ENCODE data around the gene DOCK4.

The DOCK4 gene

GRCh38 chr7:112080978-112081377, 125.2 kb downstream of the DOCK4 start:
- H3K27ac Mint-ChIP-seq: peak overlapping the region; percentile 92
- H3K36me3 Mint-ChIP-seq (ENCODE audit: low read depth): no peaks in the 10 kb centered on the region
- intact Hi-C loops (cut with micrococcal nuclease): loop anchor here (1.0 to 2.0 kb wide), 3 partner anchors 32 to 126 kb away; partner anchors contain the start of genes DOCK4 and ZNF277
- no peaks in the 10 kb centered on the region for H3K9me3 Mint-ChIP-seq
- peaks cover 40% of the 10 kb centered on the region for H3K4me1 Mint-ChIP-seq (ENCODE audit: low read depth)
- no peaks in the 10 kb centered on the region for H3K27me3 Mint-ChIP-seq
- H3K4me3 Mint-ChIP-seq: peak overlapping the region; percentile 68

- Mint-ChIP-seq H3K4me3 (peak overlapping the region; percentile 68), H3K27me3 (no peaks in the 10 kb centered on the region), H3K4me1 (ENCODE audit: low read depth) (peaks cover 36% of the 10 kb centered on the region), H3K9me3 (peaks cover under 1% of the 10 kb centered on the region), H3K36me3 (ENCODE audit: low read depth) (no peaks in the 10 kb centered on the region), H3K27ac (peak overlapping the region; percentile 92)
- intact Hi-C loops (cut with micrococcal nuclease): loop anchor here (1.0 to 2.0 kb wide), 3 partner anchors 32 to 126 kb away; partner anchors contain the start of genes DOCK4 and ZNF277
Observed at GRCh38 chr7:112080441-112080840, 125.8 kb downstream of the DOCK4 start.

GRCh38 chr7:112079673-112080072, 126.5 kb downstream of the DOCK4 start:
- H3K27ac Mint-ChIP-seq: no peak overlapping the region
- no peaks in the 10 kb centered on the region for H3K27me3 Mint-ChIP-seq
- peaks cover 8% of the 10 kb centered on the region for H3K9me3 Mint-ChIP-seq
- peaks cover 36% of the 10 kb centered on the region for H3K4me1 Mint-ChIP-seq (ENCODE audit: low read depth)
- peaks cover 6% of the 10 kb centered on the region for H3K36me3 Mint-ChIP-seq (ENCODE audit: low read depth)
- H3K4me3 Mint-ChIP-seq: no peak overlapping the region
- intact Hi-C loops (cut with micrococcal nuclease): loop anchor here (1.0 to 2.0 kb wide), 3 partner anchors 33 to 127 kb away; partner anchors contain the start of genes DOCK4 and ZNF277

GRCh38 chr7:112079122-112079521, 127.1 kb downstream of the DOCK4 start:
- intact Hi-C loops (cut with micrococcal nuclease): no loop called here
- H3K36me3 Mint-ChIP-seq (ENCODE audit: low read depth): peaks cover 7% of the 10 kb centered on the region
- H3K4me3 Mint-ChIP-seq: no peak overlapping the region
- H3K27me3 Mint-ChIP-seq: no peaks in the 10 kb centered on the region
- peaks cover 13% of the 10 kb centered on the region for H3K9me3 Mint-ChIP-seq
- peaks cover 38% of the 10 kb centered on the region for H3K4me1 Mint-ChIP-seq (ENCODE audit: low read depth)
- no peak overlapping the region for H3K27ac Mint-ChIP-seq

- H3K27ac Mint-ChIP-seq: no peak overlapping the region
- H3K4me3 Mint-ChIP-seq: no peak overlapping the region
- intact Hi-C loops (cut with micrococcal nuclease): no loop called here
- H3K9me3 Mint-ChIP-seq: peaks cover 13% of the 10 kb centered on the region
- peaks cover 26% of the 10 kb centered on the region for H3K4me1 Mint-ChIP-seq (ENCODE audit: low read depth)
- no peaks in the 10 kb centered on the region for H3K27me3 Mint-ChIP-seq
- peaks cover 7% of the 10 kb centered on the region for H3K36me3 Mint-ChIP-seq (ENCODE audit: low read depth)
Observed at GRCh38 chr7:112076324-112076723, 129.9 kb downstream of the DOCK4 start.

GRCh38 chr7:112074464-112074863, 131.7 kb downstream of the DOCK4 start:
- H3K4me3 Mint-ChIP-seq: no peak overlapping the region
- peaks cover 28% of the 10 kb centered on the region for H3K4me1 Mint-ChIP-seq (ENCODE audit: low read depth)
- no peaks in the 10 kb centered on the region for H3K27me3 Mint-ChIP-seq
- no peak overlapping the region for H3K27ac Mint-ChIP-seq
- H3K9me3 Mint-ChIP-seq: peaks cover 13% of the 10 kb centered on the region
- intact Hi-C loops (cut with micrococcal nuclease): no loop called here
- peaks cover 7% of the 10 kb centered on the region for H3K36me3 Mint-ChIP-seq (ENCODE audit: low read depth)

- Mint-ChIP-seq H3K4me3 (no peak overlapping the region), H3K36me3 (ENCODE audit: low read depth) (peaks cover 7% of the 10 kb centered on the region), H3K4me1 (ENCODE audit: low read depth) (peaks cover 30% of the 10 kb centered on the region), H3K9me3 (peaks cover 13% of the 10 kb centered on the region), H3K27ac (no peak overlapping the region), H3K27me3 (no peaks in the 10 kb centered on the region)
- intact Hi-C loops (cut with micrococcal nuclease): no loop called here
Observed at GRCh38 chr7:112073530-112073929, 132.7 kb downstream of the DOCK4 start.

- Mint-ChIP-seq H3K27me3 (no peaks in the 10 kb centered on the region), H3K27ac (no peak overlapping the region), H3K9me3 (peaks cover 13% of the 10 kb centered on the region), H3K4me1 (ENCODE audit: low read depth) (peaks cover 30% of the 10 kb centered on the region), H3K4me3 (no peak overlapping the region), H3K36me3 (ENCODE audit: low read depth) (peaks cover 7% of the 10 kb centered on the region)
- intact Hi-C loops (cut with micrococcal nuclease): no loop called here
Observed at GRCh38 chr7:112072541-112073245, 133.5 kb downstream of the DOCK4 start.

- Mint-ChIP-seq H3K9me3 (peaks cover 13% of the 10 kb centered on the region), H3K36me3 (ENCODE audit: low read depth) (peaks cover 7% of the 10 kb centered on the region), H3K4me3 (no peak overlapping the region), H3K27ac (no peak overlapping the region), H3K4me1 (ENCODE audit: low read depth) (peaks cover 30% of the 10 kb centered on the region), H3K27me3 (no peaks in the 10 kb centered on the region)
- intact Hi-C loops (cut with micrococcal nuclease): no loop called here
Observed at GRCh38 chr7:112071856-112072255, 134.3 kb downstream of the DOCK4 start.

- no peaks in the 10 kb centered on the region for H3K27me3 Mint-ChIP-seq
- H3K9me3 Mint-ChIP-seq: peaks cover 13% of the 10 kb centered on the region
- intact Hi-C loops (cut with micrococcal nuclease): no loop called here
- H3K27ac Mint-ChIP-seq: no peak overlapping the region
- H3K4me1 Mint-ChIP-seq (ENCODE audit: low read depth): peaks cover 30% of the 10 kb centered on the region
- peaks cover 7% of the 10 kb centered on the region for H3K36me3 Mint-ChIP-seq (ENCODE audit: low read depth)
- no peak overlapping the region for H3K4me3 Mint-ChIP-seq
Observed at GRCh38 chr7:112070674-112071256, 135.4 kb downstream of the DOCK4 start.

GRCh38 chr7:112069879-112070321, 136.3 kb downstream of the DOCK4 start:
- Mint-ChIP-seq H3K4me1 (ENCODE audit: low read depth) (peaks cover 24% of the 10 kb centered on the region), H3K36me3 (ENCODE audit: low read depth) (peaks cover 4% of the 10 kb centered on the region), H3K9me3 (peaks cover 7% of the 10 kb centered on the region), H3K27ac (no peak overlapping the region), H3K27me3 (no peaks in the 10 kb centered on the region), H3K4me3 (no peak overlapping the region)
- intact Hi-C loops (cut with micrococcal nuclease): no loop called here

- Mint-ChIP-seq H3K4me3 (no peak overlapping the region), H3K36me3 (ENCODE audit: low read depth) (no peaks in the 10 kb centered on the region), H3K4me1 (ENCODE audit: low read depth) (peaks cover 18% of the 10 kb centered on the region), H3K9me3 (no peaks in the 10 kb centered on the region), H3K27me3 (no peaks in the 10 kb centered on the region), H3K27ac (no peak overlapping the region)
- intact Hi-C loops (cut with micrococcal nuclease): no loop called here
Observed at GRCh38 chr7:112068967-112069366, 137.2 kb downstream of the DOCK4 start.

- no peak overlapping the region for H3K4me3 Mint-ChIP-seq
- H3K27me3 Mint-ChIP-seq: no peaks in the 10 kb centered on the region
- peaks cover 15% of the 10 kb centered on the region for H3K4me1 Mint-ChIP-seq (ENCODE audit: low read depth)
- no peaks in the 10 kb centered on the region for H3K9me3 Mint-ChIP-seq
- no peak overlapping the region for H3K27ac Mint-ChIP-seq
- intact Hi-C loops (cut with micrococcal nuclease): no loop called here
- H3K36me3 Mint-ChIP-seq (ENCODE audit: low read depth): no peaks in the 10 kb centered on the region
Observed at GRCh38 chr7:112067632-112068540, 138.3 kb downstream of the DOCK4 start.

- peaks cover 12% of the 10 kb centered on the region for H3K4me1 Mint-ChIP-seq (ENCODE audit: low read depth)
- no peak overlapping the region for H3K27ac Mint-ChIP-seq
- intact Hi-C loops (cut with micrococcal nuclease): no loop called here
- H3K27me3 Mint-ChIP-seq: no peaks in the 10 kb centered on the region
- H3K4me3 Mint-ChIP-seq: no peak overlapping the region
- H3K36me3 Mint-ChIP-seq (ENCODE audit: low read depth): no peaks in the 10 kb centered on the region
- H3K9me3 Mint-ChIP-seq: no peaks in the 10 kb centered on the region
Observed at GRCh38 chr7:112067200-112067599, 139.0 kb downstream of the DOCK4 start.
